Measurements from ENCODE around the gene TMEM240.
"Not testable (repeated sequence)": the region's sequence is repeated elsewhere in the genome, so short reads cannot be mapped to it uniquely, and the experiment has no call there.

- not testable (repeated sequence) for TF ChIP-seq CTCF, POLR2A (IDR thresholded peaks at IDR 0.05)
Observed at GRCh38 chr1:1519805-1520505, 20.5 kb downstream of the TMEM240 start.
